Activated CD4-positive, alpha-beta memory T cell treated with anti-CD3 and anti-CD28 coated beads for 36 hours (primary cell): ENCODE measurements around the gene HCRT. TPM values are rescaled to one million over a fixed set of nuclear protein-coding genes. Genes with fewer than 3 reads are reported as not detected.
"Not testable (repeated sequence)": the region's sequence is repeated elsewhere in the genome, so short reads cannot be mapped to it uniquely, and the experiment has no call there.

Source experiments
- CTCF ChIA-PET: fragments of 350-600 bp; sonication (Branson Sonifier 250); formaldehyde crosslinking; loops from one replicate; lab custom pipeline; 2021; ENCODE audit warnings: antibody characterized with exemption, inconsistent platforms; lab: Charles Lee
- POLR2A ChIA-PET: fragments of 350-600 bp; sonication (Branson Sonifier 250); formaldehyde crosslinking; loops from one replicate; lab custom pipeline; 2021; ENCODE audit warnings: antibody characterized with exemption; lab: Charles Lee
- DNase-seq: peaks from one replicate; pipeline ENCODE4 v3.0.0-alpha.2; 2020
- H3K27ac Mint-ChIP-seq: one replicate; pipeline ENCODE4 v1.8.0; 2021; ENCODE audit warnings: mixed read lengths
- H3K27me3 Mint-ChIP-seq: one replicate; pipeline ENCODE4 v1.8.0; 2021; ENCODE audit warnings: mixed read lengths
- H3K36me3 Mint-ChIP-seq: one replicate; pipeline ENCODE4 v1.8.0; 2021; ENCODE audit warnings: mixed read lengths
- H3K4me1 Mint-ChIP-seq: one replicate; pipeline ENCODE4 v1.8.0; 2021; ENCODE audit warnings: low read depth, mixed read lengths
- H3K4me3 Mint-ChIP-seq: one replicate; pipeline ENCODE4 v1.8.0; 2021; ENCODE audit warnings: mild to moderate bottlenecking, mixed read lengths
- H3K9me3 Mint-ChIP-seq: one replicate; pipeline ENCODE4 v1.8.0; 2021; ENCODE audit warnings: mixed read lengths
- intact Hi-C: fragments of 100-400 bp; cut with micrococcal nuclease; formaldehyde crosslinking; loops from one replicate; pipeline ENCODE4 v1.15.1; 2023
- total RNA-seq, 2 experiments: library from RNA; stranded (reverse); gene quantifications; one replicate each; pipeline ENCODE4 v1.2.3, GENCODE V29; 2021

The HCRT gene
- total RNA-seq, 2 experiments from 2014 or later: not detected

DNA sequence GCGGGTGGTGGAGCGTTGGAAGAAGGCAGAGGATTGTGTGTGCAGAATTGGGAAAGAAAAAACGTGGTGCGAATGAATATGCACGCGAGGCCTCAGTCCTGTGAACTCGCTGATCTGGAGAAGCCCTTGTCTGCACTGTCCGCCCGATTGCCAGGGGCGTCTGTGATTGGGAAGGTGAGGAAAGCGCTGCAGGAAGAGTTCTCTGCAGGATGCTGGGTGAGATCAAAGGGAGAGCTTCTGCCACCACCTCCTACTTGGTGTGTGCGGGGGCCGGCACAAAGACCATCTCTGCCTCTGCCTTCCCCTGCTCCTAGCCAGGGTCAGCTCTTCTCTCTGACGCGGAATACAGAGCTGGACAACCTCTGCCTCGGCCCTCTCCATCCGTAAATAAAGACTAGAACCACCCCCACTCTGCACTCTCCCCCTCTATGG, 29.6 kb downstream of the HCRT start:
- ChIA-PET CTCF (interaction anchor here (0.7 to 2.8 kb wide), 2 partner anchors 26 to 112 kb away, joined by 3 to 7 read pairs; partner anchors contain the start of gene KCNH4), POLR2A (interaction anchor here (0.8 kb wide), 1 partner anchor 17 kb away, joined by 3 read pairs; no protein-coding TSS in a partner anchor)
- peaks cover 3% of the 10 kb centered on the region for H3K36me3 Mint-ChIP-seq
- no peak for DNase-seq
- H3K9me3 Mint-ChIP-seq: no peaks in the 10 kb centered on the region
- no peaks in the 10 kb centered on the region for H3K27me3 Mint-ChIP-seq
- intact Hi-C loops: loop anchor here (2.0 to 5.0 kb wide), 4 partner anchors 23 to 189 kb away; partner anchors contain the start of genes CNP, DHX58 and KCNH4
- peak overlapping the region; percentile 86 for H3K4me3 Mint-ChIP-seq
- no peak overlapping the region for H3K27ac Mint-ChIP-seq
- peaks cover 34% of the 10 kb centered on the region for H3K4me1 Mint-ChIP-seq

DNA sequence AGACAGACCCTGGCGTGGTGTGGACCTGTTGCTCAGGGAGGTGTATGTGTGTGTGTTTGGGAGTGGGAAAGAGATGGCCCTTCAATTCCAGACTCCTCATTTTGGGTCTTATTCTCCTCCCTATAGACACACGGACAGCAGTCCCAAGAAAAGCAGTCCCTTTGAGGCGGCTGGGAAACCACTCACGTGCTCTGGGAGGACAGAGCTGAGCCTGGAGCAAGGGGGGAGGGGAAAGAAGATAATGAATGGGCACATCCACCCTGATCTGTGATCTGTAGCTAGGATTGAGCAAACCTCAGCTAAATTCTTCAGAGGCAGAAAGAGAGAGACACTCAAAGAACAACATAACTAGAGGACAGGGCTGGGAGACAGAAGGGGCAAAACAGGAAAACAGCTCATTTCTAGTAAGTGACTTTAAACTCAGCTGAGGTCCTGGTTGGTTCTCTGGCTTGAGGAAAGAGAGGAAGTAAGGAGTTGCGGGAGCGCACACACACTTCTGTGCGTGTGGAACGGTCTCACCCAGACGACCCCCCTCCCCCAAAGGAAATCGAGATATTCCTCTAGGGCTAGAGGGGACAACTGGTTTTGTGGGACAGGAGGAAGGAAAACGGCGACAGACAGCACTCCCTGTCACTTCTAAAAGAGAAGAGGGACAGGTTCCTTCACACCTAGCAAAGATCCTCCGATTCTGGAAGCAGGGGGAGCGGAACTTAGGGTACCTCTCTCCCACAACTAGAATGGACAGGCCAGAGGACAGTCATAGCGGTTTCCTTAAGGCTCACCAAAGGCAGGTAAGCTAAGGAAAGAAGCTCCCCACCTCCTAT, 31.1 kb downstream of the HCRT start:
- H3K27ac Mint-ChIP-seq: peak overlapping the region; percentile 80
- CTCF ChIA-PET: interaction anchor here (1.0 to 2.8 kb wide), 2 partner anchors 18 to 28 kb away, joined by 3 to 7 read pairs; partner anchors contain the start of gene KCNH4
- H3K9me3 Mint-ChIP-seq: no peaks in the 10 kb centered on the region
- POLR2A ChIA-PET: interaction anchor here (0.6 to 1.3 kb wide), 4 partner anchors 18 to 120 kb away, joined by 3 to 6 read pairs (median 3); no protein-coding TSS in a partner anchor
- H3K4me1 Mint-ChIP-seq: peaks cover 34% of the 10 kb centered on the region
- DNase-seq: peak; percentile 20
- H3K27me3 Mint-ChIP-seq: no peaks in the 10 kb centered on the region
- intact Hi-C loops: loop anchor here (2.0 kb wide), 3 partner anchors 21 to 187 kb away; partner anchors contain the start of genes CNP and KCNH4
- peaks cover 3% of the 10 kb centered on the region for H3K36me3 Mint-ChIP-seq
- peak overlapping the region; percentile 86 for H3K4me3 Mint-ChIP-seq

DNA sequence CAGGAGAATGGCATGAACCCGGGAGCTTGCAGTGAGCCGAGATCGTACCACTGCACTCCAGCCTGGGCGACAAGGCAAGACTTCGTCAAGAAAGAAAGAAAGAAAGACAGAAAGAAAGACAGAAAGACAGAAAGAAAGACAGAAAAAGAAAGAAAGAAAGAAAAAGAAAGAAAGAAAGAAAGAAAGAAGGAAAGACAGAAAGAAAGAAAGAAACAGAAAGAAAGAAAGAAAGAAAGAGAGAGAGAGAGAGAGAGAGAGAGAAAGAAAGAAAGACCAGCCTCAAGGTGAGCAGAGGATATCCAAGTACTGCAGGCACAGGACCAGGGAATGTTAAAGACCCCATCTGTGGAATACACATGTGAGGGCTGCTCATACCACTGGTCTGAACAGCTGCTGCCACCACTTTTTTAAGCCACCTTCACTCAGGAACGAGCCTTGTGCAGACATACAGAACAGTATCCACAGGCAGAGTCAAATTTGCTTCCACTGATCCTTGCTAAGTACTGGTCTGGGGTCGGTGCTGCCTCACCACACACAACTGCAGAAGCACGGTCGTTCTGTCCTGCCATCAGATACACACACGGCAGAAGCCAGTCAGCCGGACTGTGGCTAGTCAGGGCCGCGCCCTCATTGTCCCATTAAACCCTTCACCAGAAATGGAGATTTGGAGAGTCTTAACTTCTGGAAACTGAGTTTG, 38.2 kb downstream of the HCRT start:
- H3K4me3 Mint-ChIP-seq: no peak overlapping the region
- no peak for DNase-seq
- intact Hi-C loops: no loop called here
- peaks cover 31% of the 10 kb centered on the region for H3K4me1 Mint-ChIP-seq
- peak overlapping the region; percentile 18 for H3K27ac Mint-ChIP-seq
- H3K27me3 Mint-ChIP-seq: no peaks in the 10 kb centered on the region
- no peaks in the 10 kb centered on the region for H3K9me3 Mint-ChIP-seq
- POLR2A ChIA-PET: no interaction called here
- H3K36me3 Mint-ChIP-seq: peaks cover 10% of the 10 kb centered on the region
- CTCF ChIA-PET: interaction anchor here (0.7 kb wide), 1 partner anchor 16 kb away, joined by 4 read pairs; no protein-coding TSS in a partner anchor

DNA sequence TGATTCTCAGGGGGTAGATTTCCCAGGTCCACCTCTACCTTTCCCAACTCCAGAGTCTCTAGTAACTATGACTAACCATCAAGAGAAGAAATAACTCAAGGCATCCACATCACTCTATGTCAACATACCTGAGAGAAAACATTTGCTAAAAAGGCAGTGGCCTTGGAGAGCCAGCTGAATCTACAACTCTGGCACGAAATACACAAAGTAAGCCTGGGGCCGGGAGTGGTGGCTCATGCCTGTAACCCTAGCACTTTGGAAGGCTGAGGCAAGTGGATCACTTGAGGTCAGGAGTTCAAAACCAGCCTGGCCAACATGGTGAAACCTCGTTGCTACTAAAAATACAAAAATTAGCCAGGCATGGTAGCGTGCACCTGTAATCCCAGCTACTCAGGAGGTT, 42.1 kb downstream of the HCRT start:
- POLR2A ChIA-PET, DNase-seq, H3K9me3 Mint-ChIP-seq, intact Hi-C loops, H3K4me3 Mint-ChIP-seq, H3K27ac Mint-ChIP-seq, H3K27me3 Mint-ChIP-seq: not testable (repeated sequence)
- Mint-ChIP-seq H3K36me3 (peaks cover 19% of the 10 kb centered on the region), H3K4me1 (peaks cover 33% of the 10 kb centered on the region)
- CTCF ChIA-PET: interaction anchor here (1.7 kb wide), 1 partner anchor 39 kb away, joined by 3 read pairs; no protein-coding TSS in a partner anchor

DNA sequence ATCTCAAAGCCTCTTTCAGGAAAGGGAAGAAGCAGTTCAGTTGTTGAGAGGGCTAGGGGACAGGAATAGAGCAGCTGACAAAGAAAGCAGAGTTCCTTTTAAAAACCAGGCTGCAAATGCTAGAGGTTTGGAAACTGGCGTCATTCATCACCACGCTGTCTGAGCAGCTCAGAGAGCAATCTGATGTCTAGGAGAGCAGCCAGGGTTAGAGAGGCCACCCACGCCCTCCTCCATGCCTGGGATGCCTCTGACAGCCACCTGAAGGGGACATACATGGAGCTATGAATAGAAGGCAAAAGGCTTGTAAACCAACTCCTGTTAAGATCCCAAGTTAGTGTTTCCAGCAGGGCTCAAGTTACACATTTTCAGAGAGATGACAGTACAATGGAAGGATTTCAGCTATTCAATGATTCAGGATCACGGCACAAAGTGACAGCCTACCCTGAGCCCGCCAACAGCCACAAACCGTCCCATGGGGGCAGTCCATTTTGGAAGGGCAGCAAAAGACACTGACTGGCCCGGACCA, 42.8 kb downstream of the HCRT start:
- no peaks in the 10 kb centered on the region for H3K27me3 Mint-ChIP-seq
- ChIA-PET CTCF (no interaction called here), POLR2A (no interaction called here)
- H3K36me3 Mint-ChIP-seq: peaks cover 18% of the 10 kb centered on the region
- no peak overlapping the region for H3K27ac Mint-ChIP-seq
- peaks cover 31% of the 10 kb centered on the region for H3K4me1 Mint-ChIP-seq
- no peak overlapping the region for H3K4me3 Mint-ChIP-seq
- intact Hi-C loops: no loop called here
- no peak for DNase-seq
- H3K9me3 Mint-ChIP-seq: no peaks in the 10 kb centered on the region

DNA sequence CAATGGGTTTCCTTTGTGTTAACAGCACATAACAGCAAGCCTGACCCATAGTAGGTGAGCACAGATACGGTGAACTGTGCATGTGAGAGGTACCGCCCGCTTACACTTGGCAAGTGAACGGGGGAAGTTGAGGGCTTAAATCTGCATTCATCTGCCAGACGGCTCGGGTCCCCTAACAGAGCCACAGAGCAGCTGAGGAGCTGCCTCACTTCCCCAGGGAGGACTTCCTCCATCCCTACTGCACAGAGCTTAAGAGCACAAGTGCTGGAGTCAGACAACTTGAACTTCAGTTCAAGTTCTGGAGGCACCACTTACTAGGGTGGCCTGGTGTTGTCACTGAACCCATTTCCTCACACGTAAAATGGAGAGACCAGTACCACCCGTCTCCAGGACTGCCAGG, 43.9 kb downstream of the HCRT start:
- ChIA-PET POLR2A (interaction anchor here (0.6 kb wide), 1 partner anchor 17 kb away, joined by 3 read pairs; no protein-coding TSS in a partner anchor), CTCF (interaction anchor here (0.9 kb wide), 1 partner anchor 35 kb away, joined by 3 read pairs; no protein-coding TSS in a partner anchor)
- intact Hi-C loops: no loop called here
- no peaks in the 10 kb centered on the region for H3K27me3 Mint-ChIP-seq
- H3K4me1 Mint-ChIP-seq: peaks cover 33% of the 10 kb centered on the region
- H3K27ac Mint-ChIP-seq: no peak overlapping the region
- DNase-seq: no peak
- peaks cover 22% of the 10 kb centered on the region for H3K36me3 Mint-ChIP-seq
- no peaks in the 10 kb centered on the region for H3K9me3 Mint-ChIP-seq
- no peak overlapping the region for H3K4me3 Mint-ChIP-seq

DNA sequence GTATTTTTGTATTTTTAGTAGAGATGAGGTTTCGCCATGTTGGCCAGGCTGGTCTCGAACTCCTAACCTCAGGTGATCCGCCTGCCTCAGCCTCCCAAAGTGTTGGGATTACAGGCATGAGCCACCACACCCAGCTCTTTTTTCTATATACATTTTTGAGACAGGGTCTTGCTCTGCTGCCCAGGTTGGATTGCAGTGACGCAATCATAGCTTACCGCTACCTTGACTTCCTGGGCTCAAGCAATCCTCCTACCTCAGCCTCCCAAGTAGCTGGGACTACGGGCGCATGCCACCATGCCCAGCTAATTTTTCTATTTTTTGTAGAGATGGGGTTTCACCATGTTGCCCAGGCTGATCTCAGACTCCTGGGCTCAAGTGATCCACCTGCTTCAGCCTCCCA, 44.6 kb downstream of the HCRT start:
- intact Hi-C loops, H3K9me3 Mint-ChIP-seq, H3K27me3 Mint-ChIP-seq, H3K27ac Mint-ChIP-seq, DNase-seq, H3K4me3 Mint-ChIP-seq: not testable (repeated sequence)
- H3K36me3 Mint-ChIP-seq: peaks cover 25% of the 10 kb centered on the region
- ChIA-PET CTCF (interaction anchor here (0.9 to 1.1 kb wide), 2 partner anchors 35 to 41 kb away, joined by 3 read pairs; no protein-coding TSS in a partner anchor), POLR2A (interaction anchor here (0.6 kb wide), 1 partner anchor 16 kb away, joined by 3 read pairs; no protein-coding TSS in a partner anchor)
- peaks cover 40% of the 10 kb centered on the region for H3K4me1 Mint-ChIP-seq

DNA sequence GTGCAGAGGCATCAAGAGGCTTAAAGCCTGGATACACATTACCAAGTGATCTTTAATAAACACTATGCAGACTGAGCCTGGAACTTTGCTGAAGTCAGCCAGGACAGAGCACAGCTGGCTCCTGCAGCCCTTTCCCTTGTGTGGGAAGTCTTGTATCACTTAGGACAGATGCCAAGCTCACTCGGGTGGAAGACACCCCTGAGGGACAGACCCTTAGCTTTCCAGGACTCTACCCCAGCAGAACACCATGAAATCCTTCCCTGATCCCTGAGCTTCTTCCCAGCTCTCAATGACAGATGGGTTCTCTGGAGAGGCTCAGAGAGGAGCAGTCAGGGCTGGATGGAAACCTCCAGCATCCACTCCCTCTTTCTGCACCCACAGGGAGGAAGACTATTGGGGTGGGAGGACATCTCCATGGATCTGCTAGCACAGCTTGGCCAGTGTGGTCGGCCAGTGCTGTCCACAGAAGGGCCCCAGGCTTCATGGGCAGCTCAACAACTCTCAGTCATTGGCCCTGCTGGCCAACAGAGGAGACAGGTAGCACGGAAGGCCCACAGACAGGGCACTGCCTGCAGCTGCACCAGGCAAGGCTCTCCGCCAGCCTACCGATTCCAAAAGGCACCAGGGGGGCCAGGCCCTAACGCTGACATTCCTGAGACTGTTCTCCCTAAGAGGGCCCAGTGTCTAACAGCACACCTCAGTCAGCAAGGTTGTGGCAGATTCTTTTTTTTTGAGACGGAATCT, 46.3 kb downstream of the HCRT start:
- CTCF ChIA-PET: interaction anchor here (1.2 kb wide), 1 partner anchor 113 kb away, joined by 3 read pairs; no protein-coding TSS in a partner anchor
- Mint-ChIP-seq H3K36me3 (peaks cover 27% of the 10 kb centered on the region), H3K9me3 (no peaks in the 10 kb centered on the region), H3K27me3 (no peaks in the 10 kb centered on the region), H3K4me1 (peaks cover 52% of the 10 kb centered on the region), H3K4me3 (no peak overlapping the region), H3K27ac (no peak overlapping the region)
- POLR2A ChIA-PET: interaction anchor here (1.1 kb wide), 1 partner anchor 17 kb away, joined by 3 read pairs; no protein-coding TSS in a partner anchor
- intact Hi-C loops: no loop called here
- DNase-seq: no peak

DNA sequence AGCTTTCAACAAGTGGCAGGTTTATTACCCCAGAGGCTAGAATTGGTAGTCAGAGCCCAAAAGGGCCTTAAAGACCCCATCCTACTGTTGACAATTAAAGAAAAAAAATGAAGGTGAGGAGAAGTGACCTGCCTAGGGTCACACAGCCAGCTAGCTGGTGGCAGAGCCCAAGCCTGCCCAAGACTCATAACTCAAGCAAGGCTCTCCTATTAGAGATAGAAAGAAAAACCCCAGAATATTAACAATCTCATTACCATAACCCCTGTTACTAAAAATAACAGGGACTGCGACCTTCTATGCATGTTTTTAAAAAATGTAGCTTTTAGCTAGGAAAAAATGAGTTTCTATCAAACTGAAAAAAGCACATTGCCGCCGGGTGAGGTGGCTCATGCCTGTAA, 48.6 kb downstream of the HCRT start:
- Mint-ChIP-seq H3K4me1 (peaks cover 64% of the 10 kb centered on the region), H3K9me3 (no peaks in the 10 kb centered on the region), H3K27ac (peak overlapping the region; percentile 69), H3K36me3 (peaks cover 18% of the 10 kb centered on the region), H3K27me3 (no peaks in the 10 kb centered on the region), H3K4me3 (no peak overlapping the region)
- DNase-seq: no peak
- POLR2A ChIA-PET: interaction anchor here (1.2 kb wide), 2 partner anchors 16 to 17 kb away, joined by 3 read pairs; no protein-coding TSS in a partner anchor
- intact Hi-C loops: no loop called here
- CTCF ChIA-PET: interaction anchor here (1.5 to 2.3 kb wide), 2 partner anchors 19 to 45 kb away, joined by 4 to 10 read pairs; no protein-coding TSS in a partner anchor

DNA sequence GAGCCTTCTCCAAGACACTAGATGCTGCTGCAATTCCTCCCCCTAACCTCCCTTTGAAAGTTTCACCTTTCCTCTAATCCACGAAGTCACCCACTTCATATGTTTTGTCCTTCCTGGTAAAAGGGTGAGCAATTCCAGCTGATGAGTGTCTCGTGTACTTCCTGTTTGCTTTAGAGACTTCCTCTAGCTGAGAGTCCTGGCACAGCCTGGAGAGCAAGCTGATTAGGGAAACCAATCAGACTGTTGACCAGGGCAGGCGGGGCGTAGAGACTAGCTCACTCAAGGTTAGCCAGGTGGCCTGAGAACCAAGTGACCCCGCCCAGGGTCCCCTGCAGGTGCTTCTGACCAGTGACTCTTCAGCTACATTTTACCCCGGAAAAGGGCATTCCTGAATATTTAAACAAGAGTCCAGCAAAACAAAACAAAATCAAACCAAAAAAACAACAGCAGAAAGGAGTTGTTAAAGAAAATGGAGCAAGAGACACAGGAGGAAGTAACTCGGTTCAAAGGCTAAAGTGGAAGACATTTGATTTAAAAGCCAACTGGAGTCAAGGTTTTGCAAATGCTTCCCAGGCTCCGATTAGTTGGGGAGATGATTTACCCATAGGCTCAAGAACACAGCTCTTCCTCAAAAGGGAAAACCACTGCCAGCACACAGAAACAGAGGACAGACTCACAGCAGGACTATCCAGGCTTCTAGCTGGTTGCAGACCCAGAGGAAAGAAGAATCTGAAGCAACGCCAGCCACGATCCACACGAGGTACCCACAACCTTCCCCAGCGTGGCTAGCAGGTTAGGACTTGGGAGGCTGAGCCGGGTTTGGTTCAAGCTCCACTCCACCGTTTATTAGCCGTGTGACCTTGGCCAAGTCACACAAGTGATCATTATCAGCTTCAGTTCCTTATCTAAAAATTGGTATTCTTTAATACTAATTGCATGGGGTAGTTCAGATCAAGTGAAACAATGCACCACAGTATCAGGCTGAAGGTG, 49.3 kb downstream of the HCRT start:
- Mint-ChIP-seq H3K4me3 (no peak overlapping the region), H3K27ac (peak overlapping the region; percentile 69), H3K4me1 (peaks cover 67% of the 10 kb centered on the region), H3K36me3 (peaks cover 14% of the 10 kb centered on the region), H3K27me3 (no peaks in the 10 kb centered on the region), H3K9me3 (no peaks in the 10 kb centered on the region)
- no peak for DNase-seq
- ChIA-PET POLR2A (interaction anchor here (0.6 to 1.2 kb wide), 5 partner anchors 14 to 170 kb away, joined by 3 to 7 read pairs (median 3); partner anchors contain the start of gene DHX58), CTCF (interaction anchor here (1.0 to 2.3 kb wide), 4 partner anchors 18 to 68 kb away, joined by 3 to 10 read pairs (median 4); no protein-coding TSS in a partner anchor)
- intact Hi-C loops: no loop called here
